Measurements from ENCODE around the gene MRPL19. TPM values are rescaled to one million over a fixed set of nuclear protein-coding genes. Genes with fewer than 3 reads are reported as not detected.

Gene MRPL19
- total RNA-seq, 1 experiment from 2014 or later, result 65.4 TPM

DNA sequence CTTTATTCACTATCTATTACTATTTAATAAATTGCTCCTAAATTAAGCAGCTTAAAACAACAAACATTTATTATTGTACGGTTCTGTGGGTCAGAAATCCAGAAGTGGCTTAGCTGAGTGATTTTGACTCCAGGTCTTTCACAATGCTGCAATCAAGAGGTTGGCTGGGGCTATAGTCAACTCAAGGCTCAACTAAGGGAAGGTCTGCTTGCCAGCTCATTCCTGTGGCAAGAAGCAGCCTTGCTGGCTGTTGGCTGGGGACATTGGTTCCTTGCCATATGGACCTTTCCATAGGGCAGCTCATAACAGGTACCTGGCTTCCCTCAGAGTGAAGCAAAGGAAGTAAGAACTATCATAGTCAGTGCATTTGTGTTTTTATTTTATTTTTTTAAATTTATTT lies 5.0 kb upstream of the MRPL19 start:
- POLR2A ChIA-PET, result interaction anchor here (1.8 kb wide), 1 partner anchor 36 kb away, joined by 10 read pairs; no protein-coding TSS in a partner anchor
- peaks cover 6% of the 10 kb centered on the region for H3K36me3 Mint-ChIP-seq (ENCODE audit: insufficient read depth, unreplicated experiment)
- intact Hi-C loops (cut with micrococcal nuclease), result no loop called here
- H3K27ac Mint-ChIP-seq (ENCODE audit: low read depth, unreplicated experiment), result no peak overlapping the region
- peaks cover 29% of the 10 kb centered on the region for H3K27me3 Mint-ChIP-seq (ENCODE audit: insufficient read depth, unreplicated experiment)
- BruUV-seq (replicated peaks), result no TSS peak
- CTCF ChIA-PET, result interaction anchor here (0.6 to 8.8 kb wide), 23 partner anchors 11 to 958 kb away, joined by 3 to 97 read pairs (median 4); no protein-coding TSS in a partner anchor
- no peak for DNase-seq (ENCODE audit: unreplicated experiment)
- H3K9me3 Mint-ChIP-seq (ENCODE audit: unreplicated experiment), result no peaks in the 10 kb centered on the region
- no peak overlapping the region for H3K4me3 Mint-ChIP-seq (ENCODE audit: unreplicated experiment)
- H3K4me1 Mint-ChIP-seq (ENCODE audit: insufficient read depth, unreplicated experiment), result peaks cover 16% of the 10 kb centered on the region
- no peak for TF ChIP-seq CTCF (IDR thresholded peaks at IDR 0.05; ENCODE audit: unreplicated experiment)

DNA sequence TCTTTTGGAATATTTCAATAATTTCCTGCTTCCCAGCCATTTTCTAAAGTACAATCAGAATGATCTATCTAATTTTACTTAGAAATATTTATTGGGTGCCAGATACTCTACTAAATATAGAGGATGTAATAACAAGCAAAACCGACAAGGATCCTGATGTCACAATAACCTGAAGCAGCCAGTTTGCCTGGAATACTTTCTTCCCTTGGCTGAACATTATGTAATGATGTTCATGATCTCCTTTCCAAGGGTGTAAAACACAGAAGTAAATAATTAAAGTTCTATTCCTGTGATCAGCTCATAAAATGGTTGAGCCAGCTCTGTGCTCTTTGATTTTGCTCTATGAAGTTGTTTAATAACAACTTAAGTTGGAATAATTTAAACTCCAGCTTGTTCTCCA lies 2.6 kb upstream of the MRPL19 start:
- H3K9me3 Mint-ChIP-seq (ENCODE audit: unreplicated experiment), result no peaks in the 10 kb centered on the region
- H3K27ac Mint-ChIP-seq (ENCODE audit: low read depth, unreplicated experiment), result no peak overlapping the region
- BruUV-seq (replicated peaks), result no TSS peak
- POLR2A ChIA-PET, result no interaction called here
- no peak overlapping the region for H3K4me3 Mint-ChIP-seq (ENCODE audit: unreplicated experiment)
- H3K36me3 Mint-ChIP-seq (ENCODE audit: insufficient read depth, unreplicated experiment), result peaks cover 19% of the 10 kb centered on the region
- no peak for DNase-seq (ENCODE audit: unreplicated experiment)
- TF ChIP-seq CTCF (IDR thresholded peaks at IDR 0.05; ENCODE audit: unreplicated experiment), result no peak
- H3K4me1 Mint-ChIP-seq (ENCODE audit: insufficient read depth, unreplicated experiment), result peaks cover 10% of the 10 kb centered on the region
- intact Hi-C loops (cut with micrococcal nuclease), result no loop called here
- H3K27me3 Mint-ChIP-seq (ENCODE audit: insufficient read depth, unreplicated experiment), result peaks cover 8% of the 10 kb centered on the region
- CTCF ChIA-PET, result interaction anchor here (1.5 kb wide), 1 partner anchor 16 kb away, joined by 5 read pairs; no protein-coding TSS in a partner anchor

- POLR2A ChIA-PET, result interaction anchor here (0.7 to 3.2 kb wide), 6 partner anchors 10 to 992 kb away, joined by 3 to 21 read pairs (median 7); partner anchors contain the start of genes GCFC2 and SEMA4F
- H3K27ac Mint-ChIP-seq (ENCODE audit: low read depth, unreplicated experiment), result peak overlapping the region; percentile 96
- CTCF ChIA-PET, result interaction anchor here (0.6 to 3.6 kb wide), 9 partner anchors 8 to 54 kb away, joined by 3 to 13 read pairs (median 4); no protein-coding TSS in a partner anchor
- peak overlapping the region; percentile 89 for H3K4me3 Mint-ChIP-seq (ENCODE audit: unreplicated experiment)
- no peaks in the 10 kb centered on the region for H3K27me3 Mint-ChIP-seq (ENCODE audit: insufficient read depth, unreplicated experiment)
- intact Hi-C loops (cut with micrococcal nuclease), result no loop called here
- peaks cover 7% of the 10 kb centered on the region for H3K4me1 Mint-ChIP-seq (ENCODE audit: insufficient read depth, unreplicated experiment)
- no peaks in the 10 kb centered on the region for H3K9me3 Mint-ChIP-seq (ENCODE audit: unreplicated experiment)
- DNase-seq (ENCODE audit: unreplicated experiment), result no peak
- H3K36me3 Mint-ChIP-seq (ENCODE audit: insufficient read depth, unreplicated experiment), result peaks cover 36% of the 10 kb centered on the region
- no peak for TF ChIP-seq CTCF (IDR thresholded peaks at IDR 0.05; ENCODE audit: unreplicated experiment)
- BruUV-seq (replicated peaks), result no TSS peak
Measured at GRCh38 chr2:75645643-75646042, 940 bp upstream of the MRPL19 start.

- TF ChIP-seq CTCF (IDR thresholded peaks at IDR 0.05; ENCODE audit: unreplicated experiment), result no peak
Measured at GRCh38 chr2:75646090-75646582, 447 bp upstream of the MRPL19 start.

More at GRCh38 chr2:75646090-75646582, 447 bp upstream of the MRPL19 start:
- BruUV-seq (replicated peaks), result TSS peak; percentile 38
- Mint-ChIP-seq H3K36me3 (ENCODE audit: insufficient read depth, unreplicated experiment) (peaks cover 39% of the 10 kb centered on the region), H3K4me1 (ENCODE audit: insufficient read depth, unreplicated experiment) (peaks cover 2% of the 10 kb centered on the region), H3K4me3 (ENCODE audit: unreplicated experiment) (peak overlapping the region; percentile 89), H3K27ac (ENCODE audit: low read depth, unreplicated experiment) (peak overlapping the region; percentile 96), H3K27me3 (ENCODE audit: insufficient read depth, unreplicated experiment) (no peaks in the 10 kb centered on the region), H3K9me3 (ENCODE audit: unreplicated experiment) (no peaks in the 10 kb centered on the region)
- no peak for DNase-seq (ENCODE audit: unreplicated experiment)
- CTCF ChIA-PET, result interaction anchor here (0.6 to 3.6 kb wide), 12 partner anchors 9 to 95 kb away, joined by 3 to 13 read pairs (median 4); no protein-coding TSS in a partner anchor
- intact Hi-C loops (cut with micrococcal nuclease), result no loop called here
- POLR2A ChIA-PET, result interaction anchor here (0.8 to 3.2 kb wide), 10 partner anchors 10 to 1116 kb away, joined by 3 to 21 read pairs (median 6); partner anchors contain the start of genes AUP1, GCFC2, HTRA2 and SEMA4F
